ENCODE data around the gene PLCXD3. TPM values are rescaled to one million over a fixed set of nuclear protein-coding genes. Genes with fewer than 3 reads are reported as not detected.

PLCXD3 gene
- polyA plus RNA-seq, 1 donor (not counting 4 experiments of a cell fraction or from before 2014, with no cell fraction given): not detected

DNA sequence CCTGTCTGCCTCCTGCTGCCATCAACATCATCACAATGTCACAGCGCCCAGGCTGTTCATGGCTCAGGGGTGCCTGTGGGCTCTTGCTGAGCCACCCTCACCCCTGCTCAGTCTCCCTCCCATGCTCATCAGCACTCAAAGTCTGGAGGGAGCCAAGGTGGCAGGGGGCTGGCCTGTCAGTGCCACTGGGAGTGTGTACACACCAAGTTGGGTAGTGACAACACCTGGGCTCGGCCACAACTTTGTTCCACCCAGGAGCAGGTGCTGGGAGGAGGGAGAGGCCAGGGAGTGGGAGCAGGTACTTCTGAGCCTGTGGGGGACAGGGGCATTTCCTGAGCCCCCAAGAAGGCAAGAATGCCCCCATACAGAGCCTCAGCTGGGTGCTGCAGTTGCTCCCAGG lies 219.6 kb downstream of the PLCXD3 start:
- no peak for TF ChIP-seq EZH2 (IDR thresholded peaks at IDR 0.05; ENCODE audit: low read length)
- TF ChIP-seq, protein P1, sequence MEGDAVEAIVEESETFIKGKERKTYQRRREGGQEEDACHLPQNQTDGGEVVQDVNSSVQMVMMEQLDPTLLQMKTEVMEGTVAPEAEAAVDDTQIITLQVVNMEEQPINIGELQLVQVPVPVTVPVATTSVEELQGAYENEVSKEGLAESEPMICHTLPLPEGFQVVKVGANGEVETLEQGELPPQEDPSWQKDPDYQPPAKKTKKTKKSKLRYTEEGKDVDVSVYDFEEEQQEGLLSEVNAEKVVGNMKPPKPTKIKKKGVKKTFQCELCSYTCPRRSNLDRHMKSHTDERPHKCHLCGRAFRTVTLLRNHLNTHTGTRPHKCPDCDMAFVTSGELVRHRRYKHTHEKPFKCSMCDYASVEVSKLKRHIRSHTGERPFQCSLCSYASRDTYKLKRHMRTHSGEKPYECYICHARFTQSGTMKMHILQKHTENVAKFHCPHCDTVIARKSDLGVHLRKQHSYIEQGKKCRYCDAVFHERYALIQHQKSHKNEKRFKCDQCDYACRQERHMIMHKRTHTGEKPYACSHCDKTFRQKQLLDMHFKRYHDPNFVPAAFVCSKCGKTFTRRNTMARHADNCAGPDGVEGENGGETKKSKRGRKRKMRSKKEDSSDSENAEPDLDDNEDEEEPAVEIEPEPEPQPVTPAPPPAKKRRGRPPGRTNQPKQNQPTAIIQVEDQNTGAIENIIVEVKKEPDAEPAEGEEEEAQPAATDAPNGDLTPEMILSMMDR (optimal IDR thresholded peaks at IDR 0.05 in 1 of 3, IDR thresholded peaks at IDR 0.05 in 1 of 3, conservative IDR thresholded peaks at IDR 0.05 in 1 of 3; ENCODE audit: extremely low read depth in 1 of 3, insufficient read depth in 2 of 3, low read length in 3 of 3): no peak
- DNase-seq (ENCODE audit: low read depth, low spot score) (no peak), FAIRE-seq (no peak)
- Histone ChIP-seq H3K9ac (ENCODE audit: control insufficient read depth, extremely low read depth, insufficient read depth, low read length) (no peak overlapping the region), H3K36me3 (ENCODE audit: control insufficient read depth in 2 of 2, extremely low read depth in 1 of 2, insufficient read depth in 2 of 2, low read length in 2 of 2) (no peaks in the 10 kb centered on the region), H3K27ac (ENCODE audit: control insufficient read depth, insufficient read depth, low read length) (no peak overlapping the region), H3K9me3 (ENCODE audit: control insufficient read depth, low read depth, low read length) (no peaks in the 10 kb centered on the region), H3K4me3 (ENCODE audit: control insufficient read depth in 2 of 3, extremely low read depth in 1 of 3, insufficient read depth in 2 of 3, low read depth in 1 of 3, low read length in 3 of 3) (no peak overlapping the region), H3K4me1 (ENCODE audit: control insufficient read depth, extremely low read depth, insufficient read depth, low read length) (no peaks in the 10 kb centered on the region), H4K20me1 (ENCODE audit: control insufficient read depth, extremely low read depth, insufficient read depth, low read length) (no peaks in the 10 kb centered on the region), H3K4me2 (ENCODE audit: control insufficient read depth, extremely low read depth, insufficient read depth, low read depth, low read length) (no peak overlapping the region), H3K27me3 (ENCODE audit: control insufficient read depth, extremely low read depth, insufficient read depth, low read length) (no peaks in the 10 kb centered on the region), H2AFZ (ENCODE audit: control insufficient read depth, low read length) (no peak overlapping the region), H3K9me1 (ENCODE audit: control insufficient read depth, extremely low read depth, insufficient read depth, low read length) (no peaks in the 10 kb centered on the region), H3K79me2 (ENCODE audit: control insufficient read depth, insufficient read depth, low read length) (no peaks in the 10 kb centered on the region)
- dilution Hi-C loops (cut with MboI; ENCODE audit: extremely low pct_ligation_motif_present, low sequenced_read_pairs): no loop called here

DNA sequence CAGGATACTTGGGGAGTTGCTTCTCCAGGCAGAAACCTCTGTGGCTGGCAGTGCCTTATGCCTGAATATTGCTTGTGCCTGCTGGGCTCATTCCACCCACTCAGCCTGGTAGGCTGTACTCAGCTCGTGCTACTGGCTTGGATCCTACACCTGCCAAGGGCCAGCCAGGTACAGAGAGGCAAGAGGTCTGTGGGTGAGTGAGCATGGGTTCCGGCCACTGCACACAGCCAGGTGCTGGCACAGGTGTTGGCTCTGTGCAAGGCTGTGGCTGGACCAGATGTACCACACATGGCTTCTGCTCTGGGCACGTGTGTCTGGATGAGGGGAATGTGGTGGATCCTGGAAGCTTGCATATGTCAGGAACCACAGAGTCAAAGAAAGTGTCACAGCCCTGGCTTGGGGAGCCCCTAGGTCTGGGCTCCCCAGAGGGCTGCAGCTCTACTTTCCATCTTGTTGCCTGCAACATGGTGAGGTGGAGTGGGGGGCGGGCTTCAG lies 220.4 kb downstream of the PLCXD3 start:
- Histone ChIP-seq H3K27me3 (ENCODE audit: control insufficient read depth, extremely low read depth, insufficient read depth, low read length) (no peaks in the 10 kb centered on the region), H3K79me2 (ENCODE audit: control insufficient read depth, insufficient read depth, low read length) (no peaks in the 10 kb centered on the region), H3K4me3 (ENCODE audit: control insufficient read depth in 2 of 3, extremely low read depth in 1 of 3, insufficient read depth in 2 of 3, low read depth in 1 of 3, low read length in 3 of 3) (no peak overlapping the region), H3K4me1 (ENCODE audit: control insufficient read depth, extremely low read depth, insufficient read depth, low read length) (no peaks in the 10 kb centered on the region), H3K4me2 (ENCODE audit: control insufficient read depth, extremely low read depth, insufficient read depth, low read depth, low read length) (no peak overlapping the region), H2AFZ (ENCODE audit: control insufficient read depth, low read length) (no peak overlapping the region), H3K27ac (ENCODE audit: control insufficient read depth, insufficient read depth, low read length) (no peak overlapping the region), H3K9me1 (ENCODE audit: control insufficient read depth, extremely low read depth, insufficient read depth, low read length) (no peaks in the 10 kb centered on the region), H3K9ac (ENCODE audit: control insufficient read depth, extremely low read depth, insufficient read depth, low read length) (no peak overlapping the region), H4K20me1 (ENCODE audit: control insufficient read depth, extremely low read depth, insufficient read depth, low read length) (no peaks in the 10 kb centered on the region), H3K36me3 (ENCODE audit: control insufficient read depth in 2 of 2, extremely low read depth in 1 of 2, insufficient read depth in 2 of 2, low read length in 2 of 2) (no peaks in the 10 kb centered on the region), H3K9me3 (ENCODE audit: control insufficient read depth, low read depth, low read length) (no peaks in the 10 kb centered on the region)
- dilution Hi-C loops (cut with MboI; ENCODE audit: extremely low pct_ligation_motif_present, low sequenced_read_pairs): no loop called here
- FAIRE-seq (no peak), DNase-seq (ENCODE audit: low read depth, low spot score) (no peak)
- TF ChIP-seq, protein P1 (optimal IDR thresholded peaks at IDR 0.05 in 1 of 3, IDR thresholded peaks at IDR 0.05 in 1 of 3, conservative IDR thresholded peaks at IDR 0.05 in 1 of 3; ENCODE audit: extremely low read depth in 1 of 3, insufficient read depth in 2 of 3, low read length in 3 of 3): no peak
- no peak for TF ChIP-seq EZH2 (IDR thresholded peaks at IDR 0.05; ENCODE audit: low read length)
